NCI-H524 treated with DMSO at 0.1 percent for 48 hours (cell line): ENCODE measurements around the gene OPTC.
"Not testable (repeated sequence)": the region's sequence is repeated elsewhere in the genome, so short reads cannot be mapped to it uniquely, and the experiment has no call there.

Experiments used
- DNase-seq: peaks from one replicate; lab custom pipeline; 2025; lab: John Stamatoyannopoulos, UW

The OPTC gene

GRCh38 chr1:203493901-203494300 is at the start of gene OPTC:
Gene OPTC (plus strand): TSS chr1:203494153. CDS start chr1:203496006, 1,853 bp downstream.
- DNase-seq: no peak

- peak; percentile 100 for DNase-seq
Measured at GRCh38 chr1:203444171-203444576, 49.8 kb upstream of the OPTC start.

- no peak for DNase-seq
Measured at GRCh38 chr1:203447151-203447550, 46.8 kb upstream of the OPTC start.

- DNase-seq: not testable (repeated sequence)
Measured at GRCh38 chr1:203447598-203447997, 46.4 kb upstream of the OPTC start.

GRCh38 chr1:203448521-203449061 is 45.4 kb upstream of the OPTC start:
- peak; percentile 42 for DNase-seq

GRCh38 chr1:203450001-203450400 is 44.0 kb upstream of the OPTC start:
- DNase-seq: no peak

- peak; percentile 38 for DNase-seq
Measured at GRCh38 chr1:203450479-203451149, 43.3 kb upstream of the OPTC start.

- no peak for DNase-seq
Measured at GRCh38 chr1:203451836-203452784, 41.8 kb upstream of the OPTC start.

GRCh38 chr1:203453016-203453415 is 40.9 kb upstream of the OPTC start:
- DNase-seq: no peak

- DNase-seq: peak; percentile 41
Measured at GRCh38 chr1:203453616-203454015, 40.3 kb upstream of the OPTC start.

- DNase-seq: no peak
Measured at GRCh38 chr1:203454986-203455471, 38.9 kb upstream of the OPTC start.

- no peak for DNase-seq
Measured at GRCh38 chr1:203455706-203456105, 38.2 kb upstream of the OPTC start.

- no peak for DNase-seq
Measured at GRCh38 chr1:203456577-203456976, 37.4 kb upstream of the OPTC start.

GRCh38 chr1:203458078-203458477 is 35.9 kb upstream of the OPTC start:
- DNase-seq: no peak

- no peak for DNase-seq
Measured at GRCh38 chr1:203459671-203460201, 34.2 kb upstream of the OPTC start.

GRCh38 chr1:203461717-203462116 is 32.2 kb upstream of the OPTC start:
- no peak for DNase-seq

- no peak for DNase-seq
Measured at GRCh38 chr1:203462143-203462542, 31.8 kb upstream of the OPTC start.

- no peak for DNase-seq
Measured at GRCh38 chr1:203462878-203463277, 31.1 kb upstream of the OPTC start.

GRCh38 chr1:203463469-203464062 is 30.4 kb upstream of the OPTC start:
- peak; percentile 8 for DNase-seq

- DNase-seq: no peak
Measured at GRCh38 chr1:203464226-203464625, 29.7 kb upstream of the OPTC start.

GRCh38 chr1:203464743-203465142 is 29.2 kb upstream of the OPTC start:
- no peak for DNase-seq
